Neutrophil (primary cell): ENCODE data around the gene SLC39A9.

Experiments
- H3K27ac ChIP-seq: fragments of 200-600 bp; sonication (generic); 2 replicates; pipeline ENCODE4 v1.5.1; 2016; ENCODE audit warnings: mild to moderate bottlenecking, moderate library complexity
- H3K27me3 ChIP-seq: fragments of 200-600 bp; sonication (generic); 2 replicates; pipeline ENCODE4 v1.6.0; 2016; ENCODE audit warnings: mild to moderate bottlenecking
- H3K36me3 ChIP-seq: fragments of 200-600 bp; sonication (generic); 2 replicates; pipeline ENCODE4 v1.5.1; 2017
- H3K4me1 ChIP-seq, 2 experiments: fragments of 200-600 bp in 1 of 2; sonication (generic) in 1 of 2; 1 replicate in 1 of 2; 2 replicates in 1 of 2; pipeline versions ENCODE4 v1.5.1 to v1.6.1; 2013 to 2016; ENCODE audit warnings: low read depth in 1 of 2, low read length in 1 of 2, mild to moderate bottlenecking in 1 of 2, moderate library complexity in 1 of 2; ENCODE audit not compliant: control insufficient read depth in 1 of 2, insufficient read depth in 1 of 2
- H3K4me3 ChIP-seq, 2 experiments: fragments of 200-600 bp in 1 of 2; sonication (generic) in 1 of 2; 1 replicate in 1 of 2; 2 replicates in 1 of 2; pipeline ENCODE4 v1.5.1; 2013 to 2016; ENCODE audit warnings: low read depth in 1 of 2, low read length in 1 of 2, mild to moderate bottlenecking in 1 of 2, moderate library complexity in 1 of 2
- H3K9me3 ChIP-seq: fragments of 200-600 bp; sonication (generic); 2 replicates; pipeline ENCODE4 v1.5.1; 2016
- TF ChIP-seq, protein P1 (sequence below): fragments of 200-600 bp; sonication (generic); IDR thresholded peaks from 2 replicates; pipeline ENCODE4 v1.5.1; 2016; ENCODE audit warnings: antibody characterized with exemption

SLC39A9 gene

GRCh38 chr14:69460093-69460701 is 61.7 kb downstream of the SLC39A9 start:
- Histone ChIP-seq H3K36me3 (peaks cover 62% of the 10 kb centered on the region), H3K4me3 (no peak overlapping the region), H3K9me3 (no peaks in the 10 kb centered on the region), H3K27me3 (no peaks in the 10 kb centered on the region), H3K27ac (no peak overlapping the region), H3K4me1 (no peaks in the 10 kb centered on the region)
- TF ChIP-seq, protein P1, sequence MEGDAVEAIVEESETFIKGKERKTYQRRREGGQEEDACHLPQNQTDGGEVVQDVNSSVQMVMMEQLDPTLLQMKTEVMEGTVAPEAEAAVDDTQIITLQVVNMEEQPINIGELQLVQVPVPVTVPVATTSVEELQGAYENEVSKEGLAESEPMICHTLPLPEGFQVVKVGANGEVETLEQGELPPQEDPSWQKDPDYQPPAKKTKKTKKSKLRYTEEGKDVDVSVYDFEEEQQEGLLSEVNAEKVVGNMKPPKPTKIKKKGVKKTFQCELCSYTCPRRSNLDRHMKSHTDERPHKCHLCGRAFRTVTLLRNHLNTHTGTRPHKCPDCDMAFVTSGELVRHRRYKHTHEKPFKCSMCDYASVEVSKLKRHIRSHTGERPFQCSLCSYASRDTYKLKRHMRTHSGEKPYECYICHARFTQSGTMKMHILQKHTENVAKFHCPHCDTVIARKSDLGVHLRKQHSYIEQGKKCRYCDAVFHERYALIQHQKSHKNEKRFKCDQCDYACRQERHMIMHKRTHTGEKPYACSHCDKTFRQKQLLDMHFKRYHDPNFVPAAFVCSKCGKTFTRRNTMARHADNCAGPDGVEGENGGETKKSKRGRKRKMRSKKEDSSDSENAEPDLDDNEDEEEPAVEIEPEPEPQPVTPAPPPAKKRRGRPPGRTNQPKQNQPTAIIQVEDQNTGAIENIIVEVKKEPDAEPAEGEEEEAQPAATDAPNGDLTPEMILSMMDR = peak; percentile 45

GRCh38 chr14:69464379-69464778 is 65.9 kb downstream of the SLC39A9 start:
- TF ChIP-seq, protein P1 = no peak
- no peaks in the 10 kb centered on the region for H3K27me3 ChIP-seq
- H3K27ac ChIP-seq = no peak overlapping the region
- no peaks in the 10 kb centered on the region for H3K9me3 ChIP-seq
- peaks cover 22% of the 10 kb centered on the region for H3K36me3 ChIP-seq
- no peak overlapping the region for H3K4me3 ChIP-seq
- H3K4me1 ChIP-seq = peaks cover 13 to 18% of the 10 kb centered on the region in 2 experiments

DNA sequence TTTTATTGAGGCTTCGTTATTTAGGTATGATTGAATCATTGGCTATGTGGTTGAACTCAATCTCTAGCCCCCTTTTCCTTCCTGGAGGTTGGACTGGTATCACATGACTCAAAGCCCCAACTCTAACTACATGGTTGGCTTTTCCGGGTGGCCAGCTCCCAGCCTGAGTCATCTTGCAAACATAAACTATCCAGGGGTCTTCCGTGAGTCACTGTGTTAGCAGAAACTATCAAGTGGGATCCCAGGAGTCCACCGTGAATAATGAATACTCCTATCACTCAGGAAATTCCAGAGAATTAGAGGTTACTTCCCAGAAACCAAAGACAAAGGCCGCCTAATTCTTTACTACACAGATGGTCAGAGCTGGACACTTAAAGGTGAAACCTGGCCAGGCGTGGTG is 66.3 kb downstream of the SLC39A9 start:
- H3K4me3 ChIP-seq = no peak overlapping the region

GRCh38 chr14:69468949-69469348 is 70.5 kb downstream of the SLC39A9 start:
- TF ChIP-seq, protein P1 = no peak
- Histone ChIP-seq H3K27ac (peak overlapping the region; percentile 55), H3K9me3 (no peaks in the 10 kb centered on the region), H3K27me3 (peaks cover 10% of the 10 kb centered on the region), H3K36me3 (no peaks in the 10 kb centered on the region), H3K4me3 (no peak overlapping the region), H3K4me1 (peaks cover 15 to 21% of the 10 kb centered on the region in 2 experiments)

More for the DNA sequence above, 66.3 kb downstream of the SLC39A9 start:
- peaks cover 22% of the 10 kb centered on the region for H3K36me3 ChIP-seq
- no peaks in the 10 kb centered on the region for H3K9me3 ChIP-seq
- peaks cover 15 to 21% of the 10 kb centered on the region in 2 experiments for H3K4me1 ChIP-seq
- TF ChIP-seq, protein P1 = no peak
- H3K27ac ChIP-seq = no peak overlapping the region
- H3K27me3 ChIP-seq = no peaks in the 10 kb centered on the region

DNA sequence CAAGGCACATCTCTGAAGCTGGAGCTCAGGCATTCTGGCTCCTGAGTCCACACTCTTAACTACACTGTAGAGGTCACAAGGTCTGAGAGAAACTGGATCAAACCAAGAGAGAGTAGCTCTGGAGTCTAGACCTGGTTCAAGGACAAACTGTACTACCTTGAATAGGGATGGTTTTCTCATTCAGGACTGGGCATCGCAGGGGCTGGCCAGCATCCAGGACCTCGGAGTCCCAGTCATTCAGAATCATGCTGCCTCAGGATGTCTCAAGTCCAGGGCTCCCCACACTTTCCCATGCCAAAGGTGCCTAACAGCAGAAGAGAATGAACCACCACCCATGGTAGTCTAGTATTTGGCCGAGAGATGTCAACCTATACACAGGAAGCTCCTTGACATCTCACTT is 72.9 kb downstream of the SLC39A9 start:
- Histone ChIP-seq H3K9me3 (no peaks in the 10 kb centered on the region), H3K4me1 (peaks cover 15 to 21% of the 10 kb centered on the region in 2 experiments), H3K27ac (no peak overlapping the region), H3K4me3 (no peak overlapping the region), H3K27me3 (peaks cover 20% of the 10 kb centered on the region), H3K36me3 (no peaks in the 10 kb centered on the region)
- TF ChIP-seq, protein P1 = no peak
